ENCODE results near the gene NFASC. TPM values are rescaled to one million over a fixed set of nuclear protein-coding genes. Genes with fewer than 3 reads are reported as not detected.

The NFASC gene
- total RNA-seq, 1 experiment from 2014 or later, result 20.1 TPM

DNA sequence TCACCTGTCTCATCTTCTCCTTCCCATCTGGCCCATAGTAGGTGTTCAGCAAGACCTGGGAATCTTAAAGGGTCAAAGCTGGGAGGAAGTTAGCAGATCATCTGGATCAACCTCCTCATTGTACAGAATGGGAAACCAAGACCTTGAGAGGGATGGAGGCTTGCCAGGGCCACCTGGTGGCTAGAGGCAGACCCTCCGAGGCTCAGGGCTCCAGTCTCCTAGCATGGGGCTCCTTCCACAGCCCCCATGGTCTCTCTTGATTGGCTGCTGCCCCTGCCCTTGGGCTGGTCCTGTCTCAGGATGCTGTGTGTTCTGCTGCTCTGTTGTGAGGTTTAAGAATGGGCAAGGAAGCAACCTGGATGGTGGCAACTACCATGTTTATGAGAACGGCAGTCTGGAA is 103.7 kb downstream of the NFASC start:
- CTCF ChIA-PET, result interaction anchor here (0.9 to 3.7 kb wide), 7 partner anchors 15 to 322 kb away, joined by 3 to 30 read pairs (median 4); no protein-coding TSS in a partner anchor

DNA sequence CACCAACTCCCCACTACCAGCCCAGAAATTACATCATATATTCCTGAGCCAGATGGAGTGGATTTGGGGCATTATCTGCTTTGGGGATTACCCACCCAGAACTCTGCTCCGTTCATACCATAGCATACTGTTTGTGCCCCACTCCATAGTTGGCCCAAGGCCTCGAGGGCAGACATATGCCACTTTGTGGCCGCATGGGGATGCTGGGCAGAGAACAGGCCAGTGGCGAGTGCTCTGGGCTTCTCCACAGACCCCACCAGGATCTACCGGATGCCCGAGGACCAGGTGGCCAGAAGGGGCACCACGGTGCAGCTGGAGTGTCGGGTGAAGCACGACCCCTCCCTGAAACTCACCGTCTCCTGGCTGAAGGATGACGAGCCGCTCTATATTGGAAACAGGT is 104.4 kb downstream of the NFASC start:
- Mint-ChIP-seq H3K27ac (no peak overlapping the region), H3K4me3 (no peak overlapping the region), H3K27me3 (ENCODE audit: low read depth) (no peaks in the 10 kb centered on the region), H3K9me3 (no peaks in the 10 kb centered on the region), H3K36me3 (no peaks in the 10 kb centered on the region), H3K4me1 (no peaks in the 10 kb centered on the region)
- POLR2A ChIA-PET, result no interaction called here
- DNase-seq (ENCODE audit: low spot score), result no peak
- CTCF ChIA-PET, result interaction anchor here (0.6 to 3.7 kb wide), 23 partner anchors 8 to 424 kb away, joined by 3 to 72 read pairs (median 3); partner anchors contain the start of gene TMCC2
- ATAC-seq, result no peak
- TF ChIP-seq RORB (CRISPR knock-in tag; IDR thresholded peaks at IDR 0.05) (no peak), MYBL2 (CRISPR knock-in tag; IDR thresholded peaks at IDR 0.05) (no peak), TCF7 (CRISPR knock-in tag; IDR thresholded peaks at IDR 0.05; ENCODE audit: low read depth) (no peak), ATF3 (CRISPR knock-in tag; conservative IDR thresholded peaks at IDR 0.05) (no peak), OVOL2 (CRISPR knock-in tag; IDR thresholded peaks at IDR 0.05; ENCODE audit: borderline replicate concordance) (no peak), KAT7 (CRISPR knock-in tag; IDR thresholded peaks at IDR 0.05; ENCODE audit: borderline replicate concordance) (no peak), MXD4 (CRISPR knock-in tag; IDR thresholded peaks at IDR 0.05; ENCODE audit: borderline replicate concordance) (no peak), ATF6 (CRISPR knock-in tag; IDR thresholded peaks at IDR 0.05) (no peak), NFYB (CRISPR knock-in tag; conservative IDR thresholded peaks at IDR 0.05; ENCODE audit: low read depth) (no peak), E2F4 (CRISPR knock-in tag; IDR thresholded peaks at IDR 0.05; ENCODE audit: borderline replicate concordance, low read depth) (no peak), ZNF121 (CRISPR knock-in tag; IDR thresholded peaks at IDR 0.05) (no peak), ATF1 (CRISPR knock-in tag; IDR thresholded peaks at IDR 0.05) (no peak), ZNF232 (CRISPR knock-in tag; IDR thresholded peaks at IDR 0.05) (no peak)
- TF ChIP-seq, protein P1, sequence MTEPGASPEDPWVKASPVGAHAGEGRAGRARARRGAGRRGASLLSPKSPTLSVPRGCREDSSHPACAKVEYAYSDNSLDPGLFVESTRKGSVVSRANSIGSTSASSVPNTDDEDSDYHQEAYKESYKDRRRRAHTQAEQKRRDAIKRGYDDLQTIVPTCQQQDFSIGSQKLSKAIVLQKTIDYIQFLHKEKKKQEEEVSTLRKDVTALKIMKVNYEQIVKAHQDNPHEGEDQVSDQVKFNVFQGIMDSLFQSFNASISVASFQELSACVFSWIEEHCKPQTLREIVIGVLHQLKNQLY (CRISPR knock-in tag; IDR thresholded peaks at IDR 0.05), result no peak
- TF ChIP-seq, protein P2, sequence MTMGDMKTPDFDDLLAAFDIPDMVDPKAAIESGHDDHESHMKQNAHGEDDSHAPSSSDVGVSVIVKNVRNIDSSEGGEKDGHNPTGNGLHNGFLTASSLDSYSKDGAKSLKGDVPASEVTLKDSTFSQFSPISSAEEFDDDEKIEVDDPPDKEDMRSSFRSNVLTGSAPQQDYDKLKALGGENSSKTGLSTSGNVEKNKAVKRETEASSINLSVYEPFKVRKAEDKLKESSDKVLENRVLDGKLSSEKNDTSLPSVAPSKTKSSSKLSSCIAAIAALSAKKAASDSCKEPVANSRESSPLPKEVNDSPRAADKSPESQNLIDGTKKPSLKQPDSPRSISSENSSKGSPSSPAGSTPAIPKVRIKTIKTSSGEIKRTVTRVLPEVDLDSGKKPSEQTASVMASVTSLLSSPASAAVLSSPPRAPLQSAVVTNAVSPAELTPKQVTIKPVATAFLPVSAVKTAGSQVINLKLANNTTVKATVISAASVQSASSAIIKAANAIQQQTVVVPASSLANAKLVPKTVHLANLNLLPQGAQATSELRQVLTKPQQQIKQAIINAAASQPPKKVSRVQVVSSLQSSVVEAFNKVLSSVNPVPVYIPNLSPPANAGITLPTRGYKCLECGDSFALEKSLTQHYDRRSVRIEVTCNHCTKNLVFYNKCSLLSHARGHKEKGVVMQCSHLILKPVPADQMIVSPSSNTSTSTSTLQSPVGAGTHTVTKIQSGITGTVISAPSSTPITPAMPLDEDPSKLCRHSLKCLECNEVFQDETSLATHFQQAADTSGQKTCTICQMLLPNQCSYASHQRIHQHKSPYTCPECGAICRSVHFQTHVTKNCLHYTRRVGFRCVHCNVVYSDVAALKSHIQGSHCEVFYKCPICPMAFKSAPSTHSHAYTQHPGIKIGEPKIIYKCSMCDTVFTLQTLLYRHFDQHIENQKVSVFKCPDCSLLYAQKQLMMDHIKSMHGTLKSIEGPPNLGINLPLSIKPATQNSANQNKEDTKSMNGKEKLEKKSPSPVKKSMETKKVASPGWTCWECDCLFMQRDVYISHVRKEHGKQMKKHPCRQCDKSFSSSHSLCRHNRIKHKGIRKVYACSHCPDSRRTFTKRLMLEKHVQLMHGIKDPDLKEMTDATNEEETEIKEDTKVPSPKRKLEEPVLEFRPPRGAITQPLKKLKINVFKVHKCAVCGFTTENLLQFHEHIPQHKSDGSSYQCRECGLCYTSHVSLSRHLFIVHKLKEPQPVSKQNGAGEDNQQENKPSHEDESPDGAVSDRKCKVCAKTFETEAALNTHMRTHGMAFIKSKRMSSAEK (CRISPR knock-in tag; IDR thresholded peaks at IDR 0.05; ENCODE audit: borderline replicate concordance), result no peak

More for the DNA sequence above, 103.7 kb downstream of the NFASC start:
- ATAC-seq (peak; percentile 66), DNase-seq (ENCODE audit: low spot score) (no peak)
- Mint-ChIP-seq H3K27me3 (ENCODE audit: low read depth) (no peaks in the 10 kb centered on the region), H3K4me3 (no peak overlapping the region), H3K9me3 (no peaks in the 10 kb centered on the region), H3K4me1 (no peaks in the 10 kb centered on the region), H3K27ac (no peak overlapping the region), H3K36me3 (no peaks in the 10 kb centered on the region)
- TF ChIP-seq FOXP1 (CRISPR knock-in tag; IDR thresholded peaks at IDR 0.05; ENCODE audit: borderline replicate concordance), result no peak
- TF ChIP-seq CDX4 (CRISPR knock-in tag; IDR thresholded peaks at IDR 0.05; ENCODE audit: borderline replicate concordance), result no peak
- TF ChIP-seq, protein P3, sequence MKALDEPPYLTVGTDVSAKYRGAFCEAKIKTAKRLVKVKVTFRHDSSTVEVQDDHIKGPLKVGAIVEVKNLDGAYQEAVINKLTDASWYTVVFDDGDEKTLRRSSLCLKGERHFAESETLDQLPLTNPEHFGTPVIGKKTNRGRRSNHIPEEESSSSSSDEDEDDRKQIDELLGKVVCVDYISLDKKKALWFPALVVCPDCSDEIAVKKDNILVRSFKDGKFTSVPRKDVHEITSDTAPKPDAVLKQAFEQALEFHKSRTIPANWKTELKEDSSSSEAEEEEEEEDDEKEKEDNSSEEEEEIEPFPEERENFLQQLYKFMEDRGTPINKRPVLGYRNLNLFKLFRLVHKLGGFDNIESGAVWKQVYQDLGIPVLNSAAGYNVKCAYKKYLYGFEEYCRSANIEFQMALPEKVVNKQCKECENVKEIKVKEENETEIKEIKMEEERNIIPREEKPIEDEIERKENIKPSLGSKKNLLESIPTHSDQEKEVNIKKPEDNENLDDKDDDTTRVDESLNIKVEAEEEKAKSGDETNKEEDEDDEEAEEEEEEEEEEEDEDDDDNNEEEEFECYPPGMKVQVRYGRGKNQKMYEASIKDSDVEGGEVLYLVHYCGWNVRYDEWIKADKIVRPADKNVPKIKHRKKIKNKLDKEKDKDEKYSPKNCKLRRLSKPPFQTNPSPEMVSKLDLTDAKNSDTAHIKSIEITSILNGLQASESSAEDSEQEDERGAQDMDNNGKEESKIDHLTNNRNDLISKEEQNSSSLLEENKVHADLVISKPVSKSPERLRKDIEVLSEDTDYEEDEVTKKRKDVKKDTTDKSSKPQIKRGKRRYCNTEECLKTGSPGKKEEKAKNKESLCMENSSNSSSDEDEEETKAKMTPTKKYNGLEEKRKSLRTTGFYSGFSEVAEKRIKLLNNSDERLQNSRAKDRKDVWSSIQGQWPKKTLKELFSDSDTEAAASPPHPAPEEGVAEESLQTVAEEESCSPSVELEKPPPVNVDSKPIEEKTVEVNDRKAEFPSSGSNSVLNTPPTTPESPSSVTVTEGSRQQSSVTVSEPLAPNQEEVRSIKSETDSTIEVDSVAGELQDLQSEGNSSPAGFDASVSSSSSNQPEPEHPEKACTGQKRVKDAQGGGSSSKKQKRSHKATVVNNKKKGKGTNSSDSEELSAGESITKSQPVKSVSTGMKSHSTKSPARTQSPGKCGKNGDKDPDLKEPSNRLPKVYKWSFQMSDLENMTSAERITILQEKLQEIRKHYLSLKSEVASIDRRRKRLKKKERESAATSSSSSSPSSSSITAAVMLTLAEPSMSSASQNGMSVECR (CRISPR knock-in tag; IDR thresholded peaks at IDR 0.05; ENCODE audit: borderline replicate concordance), result no peak
- TF ChIP-seq TCF7 (CRISPR knock-in tag; IDR thresholded peaks at IDR 0.05; ENCODE audit: low read depth), result no peak
- TF ChIP-seq NR1H2 (CRISPR knock-in tag; IDR thresholded peaks at IDR 0.05), result no peak
- POLR2A ChIA-PET, result no interaction called here

Measured in WTC11 (cell line).